WI38 (cell line): ENCODE results near the gene PACRG.

Experiments used
- H3K4me3 ChIP-seq: 2 replicates; pipeline ENCODE4 v1.5.1; 2011; ENCODE audit warnings: low read depth, mild to moderate bottlenecking, control low read depth, low read length
- CTCF ChIP-seq: IDR thresholded peaks from 2 replicates; pipeline ENCODE4 v1.5.1; 2012; ENCODE audit warnings: low read depth, mild to moderate bottlenecking, control low read depth, low read length

Gene PACRG

DNA sequence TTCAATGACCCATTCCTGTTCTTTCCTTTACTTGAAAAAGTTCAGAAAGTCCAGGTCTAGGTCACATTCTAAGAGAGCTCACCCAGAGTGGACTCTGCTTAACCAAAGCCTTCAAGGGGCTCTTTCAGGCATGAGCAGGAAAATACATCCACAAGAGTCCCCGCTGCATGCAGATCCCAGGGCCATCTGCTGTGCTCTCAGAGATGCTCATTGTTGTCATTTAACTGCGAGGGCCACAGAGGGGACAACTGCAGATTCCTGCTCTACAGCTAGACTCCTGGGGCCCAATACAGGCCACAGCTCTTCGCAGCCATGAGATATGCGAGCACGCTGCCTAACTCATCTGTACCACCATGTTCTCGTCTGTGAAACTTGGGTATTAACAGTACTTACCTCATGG is 391.2 kb downstream of the PACRG start:
- H3K4me3 ChIP-seq, result no peak overlapping the region
- no peak for TF ChIP-seq CTCF

DNA sequence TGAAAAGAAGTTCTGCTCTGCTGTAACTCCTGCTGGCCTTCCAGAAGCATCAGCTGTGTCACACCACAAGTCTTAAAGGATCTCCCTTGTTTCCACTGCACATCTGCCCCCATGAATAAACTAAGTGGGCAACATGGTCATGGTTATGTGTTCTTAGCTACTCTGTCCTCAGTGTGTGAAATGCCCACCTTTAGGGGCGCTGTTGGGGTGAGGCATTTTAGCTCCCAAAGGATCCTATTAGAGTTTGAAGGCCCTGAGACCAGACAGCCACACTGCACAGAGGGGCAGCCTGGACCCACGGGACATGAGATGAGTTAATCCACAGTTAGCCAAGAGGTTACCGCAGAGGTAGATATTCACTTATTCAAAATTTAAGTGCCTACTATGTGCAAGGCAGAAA is 392.4 kb downstream of the PACRG start:
- TF ChIP-seq CTCF, result no peak
- no peak overlapping the region for H3K4me3 ChIP-seq

DNA sequence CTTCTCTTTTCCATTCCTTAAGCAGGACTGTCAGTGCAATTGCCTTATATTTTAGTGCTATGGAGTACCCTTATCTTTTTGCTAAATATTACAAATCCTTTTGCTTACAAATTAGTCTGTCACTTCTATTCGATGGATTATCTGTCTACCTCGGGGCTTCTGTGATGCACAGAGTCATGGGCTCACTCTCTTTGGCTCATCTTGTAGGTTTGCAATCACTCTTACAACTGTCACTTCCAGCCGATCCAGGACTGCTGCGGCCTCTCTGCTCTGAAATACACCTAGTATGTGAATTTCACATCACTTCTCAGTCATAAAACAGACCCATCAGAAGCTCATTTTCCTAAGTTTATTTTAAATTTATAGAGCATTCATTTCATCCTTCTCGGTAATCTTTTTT is 393.5 kb downstream of the PACRG start:
- TF ChIP-seq CTCF, result no peak

GRCh38 chr6:163122365-163122764 is 394.6 kb downstream of the PACRG start:
- no peak overlapping the region for H3K4me3 ChIP-seq
- TF ChIP-seq CTCF, result no peak

More for the DNA sequence above, 393.5 kb downstream of the PACRG start:
- no peak overlapping the region for H3K4me3 ChIP-seq

- TF ChIP-seq CTCF, result no peak
- no peak overlapping the region for H3K4me3 ChIP-seq
These were observed 395.3 kb downstream of the PACRG start for GRCh38 chr6:163123098-163123497.

- no peak overlapping the region for H3K4me3 ChIP-seq
- no peak for TF ChIP-seq CTCF
These were observed 399.0 kb downstream of the PACRG start for GRCh38 chr6:163126741-163127140.

DNA sequence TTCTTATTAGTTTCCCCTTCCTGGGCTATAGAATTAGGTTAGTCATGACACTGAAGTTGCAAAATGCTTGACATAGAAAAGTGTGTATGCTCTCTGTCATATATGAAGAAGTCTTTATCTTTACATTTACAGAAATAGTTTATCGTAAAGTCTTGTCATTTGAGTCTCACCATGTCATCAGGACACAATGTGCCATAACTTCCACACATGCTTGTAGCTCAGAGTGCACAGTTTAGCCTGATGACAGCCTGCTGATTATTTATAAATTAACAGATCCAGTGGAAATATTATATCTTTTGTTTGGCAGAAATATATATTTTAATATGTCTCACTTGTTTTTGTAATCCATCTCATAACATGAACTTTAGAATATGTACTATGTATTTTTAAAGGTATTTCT is 399.8 kb downstream of the PACRG start:
- no peak for TF ChIP-seq CTCF
- H3K4me3 ChIP-seq, result no peak overlapping the region

GRCh38 chr6:163128324-163128723 is 400.6 kb downstream of the PACRG start:
- H3K4me3 ChIP-seq, result no peak overlapping the region
- no peak for TF ChIP-seq CTCF
